C4-2B (cell line): ENCODE data around the gene C5AR1.

Experiments
- ZFX ChIP-seq: fragments of 450-650 bp; IDR thresholded peaks from 2 replicates; pipeline ENCODE4 v1.6.1; 2017
- TF ChIP-seq, protein P1 (sequence below): fragments of 450-650 bp; conservative IDR thresholded peaks from 2 replicates; pipeline ENCODE4 v1.5.1; 2017; ENCODE audit warnings: mild to moderate bottlenecking

DNA sequence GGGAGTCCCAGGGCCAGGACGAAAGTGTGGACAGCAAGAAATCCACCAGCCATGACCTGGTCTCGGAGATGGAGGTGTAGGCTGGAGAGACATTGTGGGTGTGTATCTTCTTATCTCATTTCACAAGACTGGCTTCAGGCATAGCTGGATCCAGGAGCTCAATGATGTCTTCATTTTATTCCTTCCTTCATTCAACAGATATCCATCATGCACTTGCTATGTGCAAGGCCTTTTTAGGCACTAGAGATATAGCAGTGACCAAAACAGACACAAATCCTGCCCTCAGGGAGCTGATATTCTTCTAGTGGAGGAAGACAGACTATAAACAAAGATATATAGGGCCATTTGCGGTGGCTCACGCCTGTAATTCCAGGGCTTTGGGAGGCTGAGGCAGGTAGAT, 32.1 kb downstream of the C5AR1 start:
- TF ChIP-seq, protein P1, sequence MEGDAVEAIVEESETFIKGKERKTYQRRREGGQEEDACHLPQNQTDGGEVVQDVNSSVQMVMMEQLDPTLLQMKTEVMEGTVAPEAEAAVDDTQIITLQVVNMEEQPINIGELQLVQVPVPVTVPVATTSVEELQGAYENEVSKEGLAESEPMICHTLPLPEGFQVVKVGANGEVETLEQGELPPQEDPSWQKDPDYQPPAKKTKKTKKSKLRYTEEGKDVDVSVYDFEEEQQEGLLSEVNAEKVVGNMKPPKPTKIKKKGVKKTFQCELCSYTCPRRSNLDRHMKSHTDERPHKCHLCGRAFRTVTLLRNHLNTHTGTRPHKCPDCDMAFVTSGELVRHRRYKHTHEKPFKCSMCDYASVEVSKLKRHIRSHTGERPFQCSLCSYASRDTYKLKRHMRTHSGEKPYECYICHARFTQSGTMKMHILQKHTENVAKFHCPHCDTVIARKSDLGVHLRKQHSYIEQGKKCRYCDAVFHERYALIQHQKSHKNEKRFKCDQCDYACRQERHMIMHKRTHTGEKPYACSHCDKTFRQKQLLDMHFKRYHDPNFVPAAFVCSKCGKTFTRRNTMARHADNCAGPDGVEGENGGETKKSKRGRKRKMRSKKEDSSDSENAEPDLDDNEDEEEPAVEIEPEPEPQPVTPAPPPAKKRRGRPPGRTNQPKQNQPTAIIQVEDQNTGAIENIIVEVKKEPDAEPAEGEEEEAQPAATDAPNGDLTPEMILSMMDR = no peak
- TF ChIP-seq ZFX = no peak
